GM18868 (cell line): ENCODE data around the gene PDIA2.
A peak's percentile ranks its signal among the peaks of the same experiment; 100 is the strongest.
"Not testable (repeated sequence)": the region's sequence is repeated elsewhere in the genome, so short reads cannot be mapped to it uniquely, and the experiment has no call there.

ENCODE experiments used
- ATAC-seq: cut with Tn5 transposase; IDR thresholded peaks from one replicate; pipeline ENCODE4 v1.9.1; 2021; ENCODE audit warnings: mild to moderate bottlenecking, moderate library complexity; ENCODE audit not compliant: unreplicated experiment

Gene PDIA2, protein sequence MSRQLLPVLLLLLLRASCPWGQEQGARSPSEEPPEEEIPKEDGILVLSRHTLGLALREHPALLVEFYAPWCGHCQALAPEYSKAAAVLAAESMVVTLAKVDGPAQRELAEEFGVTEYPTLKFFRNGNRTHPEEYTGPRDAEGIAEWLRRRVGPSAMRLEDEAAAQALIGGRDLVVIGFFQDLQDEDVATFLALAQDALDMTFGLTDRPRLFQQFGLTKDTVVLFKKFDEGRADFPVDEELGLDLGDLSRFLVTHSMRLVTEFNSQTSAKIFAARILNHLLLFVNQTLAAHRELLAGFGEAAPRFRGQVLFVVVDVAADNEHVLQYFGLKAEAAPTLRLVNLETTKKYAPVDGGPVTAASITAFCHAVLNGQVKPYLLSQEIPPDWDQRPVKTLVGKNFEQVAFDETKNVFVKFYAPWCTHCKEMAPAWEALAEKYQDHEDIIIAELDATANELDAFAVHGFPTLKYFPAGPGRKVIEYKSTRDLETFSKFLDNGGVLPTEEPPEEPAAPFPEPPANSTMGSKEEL

GRCh38 chr16:283033-283805 lies at the start of gene PDIA2:
Gene PDIA2 (plus strand): TSS chr16:283164. CDS start chr16:283170, 6 bp downstream.
- no peak for ATAC-seq

- peak; percentile 83 for ATAC-seq
Observed at GRCh38 chr16:234468-235305, 48.3 kb upstream of the PDIA2 start, which contains the start of gene FAM234A. Gene FAM234A (plus strand): TSS chr16:234821. CDS start chr16:254414, 19,593 bp downstream.

GRCh38 chr16:239948-240277 lies 43.1 kb upstream of the PDIA2 start:
- no peak for ATAC-seq

DNA sequence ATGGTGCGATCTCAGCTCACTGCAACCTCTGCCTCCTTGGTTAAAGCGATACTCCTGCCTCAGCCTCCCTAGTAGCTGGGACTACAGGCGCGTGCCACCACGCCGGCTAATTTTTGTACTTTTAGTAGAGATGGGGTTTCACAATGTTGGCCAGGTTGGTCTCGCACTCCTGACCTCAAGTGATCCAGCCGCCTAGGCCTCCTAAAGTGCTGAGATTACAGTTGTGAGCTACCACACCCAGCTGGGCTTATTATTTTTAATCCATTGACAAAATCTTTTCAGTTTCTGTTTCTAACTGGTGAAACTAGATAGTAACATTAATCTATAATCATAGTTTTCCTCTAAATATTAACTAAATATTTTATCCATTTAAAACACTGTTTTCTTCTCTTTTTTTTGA lies 42.4 kb upstream of the PDIA2 start:
- ATAC-seq: no peak

- ATAC-seq: no peak
Observed at GRCh38 chr16:242281-242680, 40.7 kb upstream of the PDIA2 start.

- no peak for ATAC-seq
Observed at GRCh38 chr16:243348-243747, 39.6 kb upstream of the PDIA2 start.

GRCh38 chr16:245105-245504 lies 37.9 kb upstream of the PDIA2 start:
- ATAC-seq: no peak

DNA sequence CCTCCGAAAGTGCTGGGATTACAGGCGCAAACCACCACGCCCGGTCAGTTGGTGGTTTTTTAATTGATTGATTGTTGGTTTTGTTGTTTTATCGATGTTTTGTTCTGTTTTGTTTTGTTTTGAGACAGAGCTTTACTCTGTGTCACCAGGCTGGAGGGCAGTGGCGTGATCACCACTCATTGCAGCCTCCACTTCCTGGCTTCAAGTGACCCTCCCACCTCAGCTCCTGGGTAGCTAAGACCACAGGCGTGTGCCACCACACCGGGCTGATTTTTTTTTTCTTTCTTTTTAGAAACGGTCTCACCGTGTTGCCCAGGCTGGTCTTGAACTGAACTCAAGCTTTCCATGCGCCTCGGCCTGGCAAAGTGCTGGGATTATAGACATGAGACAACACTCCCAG lies 35.9 kb upstream of the PDIA2 start:
- no peak for ATAC-seq

DNA sequence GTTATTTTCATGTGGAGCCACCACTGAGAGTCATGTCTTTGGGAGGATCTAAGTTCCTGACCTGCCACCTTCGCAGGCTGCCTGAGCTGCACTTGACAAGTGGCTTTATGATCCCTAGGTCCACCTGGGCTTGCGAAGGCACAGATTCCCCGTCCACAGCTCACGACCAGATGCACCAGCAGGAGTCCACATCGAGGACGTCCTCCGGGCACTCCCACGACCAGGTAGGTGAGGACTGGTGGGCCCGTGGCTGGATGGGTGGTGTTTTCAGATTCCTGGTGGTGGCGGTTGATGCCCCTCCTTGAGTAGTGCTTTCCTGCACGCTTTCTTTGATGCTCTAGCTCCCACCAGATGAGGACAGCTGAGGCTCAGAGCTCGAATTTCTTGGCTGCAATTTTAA lies 33.5 kb upstream of the PDIA2 start:
- ATAC-seq: no peak

- ATAC-seq: no peak
Observed at GRCh38 chr16:252366-253337, 30.3 kb upstream of the PDIA2 start.

GRCh38 chr16:253833-254232 lies 29.1 kb upstream of the PDIA2 start:
- no peak for ATAC-seq

DNA sequence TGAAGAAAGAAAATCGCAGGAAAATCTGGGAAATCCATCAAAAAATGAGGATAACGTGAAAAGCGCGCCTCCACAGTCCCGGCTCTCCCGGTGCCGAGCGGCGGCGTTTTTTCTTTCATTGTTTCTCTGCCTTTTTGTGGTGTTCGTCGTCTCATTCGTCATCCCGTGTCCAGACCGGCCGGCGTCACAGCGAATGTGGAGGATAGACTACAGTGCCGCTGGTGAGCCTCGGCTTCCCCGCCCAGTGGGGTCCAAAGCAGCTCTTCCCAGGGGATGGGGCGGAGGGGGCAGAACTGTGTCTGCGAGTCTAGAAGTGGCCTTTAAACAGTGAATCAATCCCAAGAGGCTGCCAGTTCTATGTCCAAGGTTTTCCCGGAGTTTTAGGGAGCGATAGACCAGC lies 28.5 kb upstream of the PDIA2 start:
- no peak for ATAC-seq

GRCh38 chr16:255183-255582 lies 27.8 kb upstream of the PDIA2 start:
- no peak for ATAC-seq

GRCh38 chr16:258091-258490 lies 24.9 kb upstream of the PDIA2 start:
- not testable (repeated sequence) for ATAC-seq

GRCh38 chr16:259226-259625 lies 23.7 kb upstream of the PDIA2 start:
- ATAC-seq: no peak

DNA sequence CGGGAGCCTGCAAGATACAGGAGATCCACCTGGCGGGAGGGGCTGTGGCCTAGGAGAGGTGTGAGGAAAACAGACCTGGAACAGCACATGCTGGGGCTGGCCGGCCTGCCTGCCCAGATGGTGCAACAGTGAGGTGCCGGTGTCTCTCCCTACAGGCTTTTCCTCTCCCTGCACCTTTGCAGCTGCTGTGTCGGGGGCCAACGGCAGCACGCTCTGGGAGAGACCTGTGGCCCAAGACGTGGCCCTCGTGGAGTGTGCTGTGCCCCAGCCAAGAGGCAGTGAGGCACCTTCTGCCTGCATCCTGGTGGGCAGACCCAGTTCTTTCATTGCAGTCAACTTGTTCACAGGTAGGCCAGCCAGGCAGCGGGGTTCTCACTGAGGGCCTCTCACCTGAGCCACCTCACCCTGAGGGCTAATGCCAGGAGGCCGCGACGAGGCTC lies 23.1 kb upstream of the PDIA2 start:
- ATAC-seq: no peak

GRCh38 chr16:260326-260725 lies 22.6 kb upstream of the PDIA2 start:
- no peak for ATAC-seq

GRCh38 chr16:261031-261691 lies 21.8 kb upstream of the PDIA2 start:
- ATAC-seq: no peak

DNA sequence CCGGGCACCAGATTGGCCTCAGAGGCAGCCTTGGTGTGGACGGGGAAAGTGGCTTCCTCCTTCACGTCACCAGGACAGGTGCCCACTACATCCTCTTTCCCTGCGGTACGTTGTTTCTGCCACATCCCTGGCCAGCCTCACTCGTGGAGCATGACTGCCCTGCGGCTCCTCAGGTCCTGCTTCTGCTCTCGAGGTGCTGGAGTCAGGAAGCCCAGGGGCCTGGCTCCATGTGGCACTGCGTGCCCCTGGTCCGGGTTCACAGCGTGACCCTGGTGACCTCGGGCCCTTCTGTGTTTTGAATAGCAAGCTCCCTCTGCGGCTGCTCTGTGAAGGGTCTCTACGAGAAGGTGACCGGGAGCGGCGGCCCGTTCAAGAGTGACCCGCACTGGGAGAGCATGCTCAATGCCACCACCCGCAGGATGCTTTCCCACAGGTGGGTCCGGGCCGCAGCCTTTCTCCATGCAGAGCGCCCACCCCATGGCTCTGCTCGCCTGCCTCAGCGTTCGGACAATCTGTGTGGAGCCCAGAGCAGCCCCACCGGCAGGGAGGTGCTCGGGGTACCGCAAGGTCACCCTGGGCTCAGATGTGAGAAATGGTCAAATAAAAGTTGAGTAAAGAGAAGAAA lies 20.7 kb upstream of the PDIA2 start:
- ATAC-seq: no peak
